HG03521 (cell line): ENCODE results near the gene CDKN1A.

Source experiments
- ATAC-seq: cut with Tn5 transposase; IDR thresholded peaks from one replicate; pipeline ENCODE4 v1.9.1; 2021; ENCODE audit warnings: mild to moderate bottlenecking, moderate library complexity; ENCODE audit not compliant: unreplicated experiment

CDKN1A gene

DNA sequence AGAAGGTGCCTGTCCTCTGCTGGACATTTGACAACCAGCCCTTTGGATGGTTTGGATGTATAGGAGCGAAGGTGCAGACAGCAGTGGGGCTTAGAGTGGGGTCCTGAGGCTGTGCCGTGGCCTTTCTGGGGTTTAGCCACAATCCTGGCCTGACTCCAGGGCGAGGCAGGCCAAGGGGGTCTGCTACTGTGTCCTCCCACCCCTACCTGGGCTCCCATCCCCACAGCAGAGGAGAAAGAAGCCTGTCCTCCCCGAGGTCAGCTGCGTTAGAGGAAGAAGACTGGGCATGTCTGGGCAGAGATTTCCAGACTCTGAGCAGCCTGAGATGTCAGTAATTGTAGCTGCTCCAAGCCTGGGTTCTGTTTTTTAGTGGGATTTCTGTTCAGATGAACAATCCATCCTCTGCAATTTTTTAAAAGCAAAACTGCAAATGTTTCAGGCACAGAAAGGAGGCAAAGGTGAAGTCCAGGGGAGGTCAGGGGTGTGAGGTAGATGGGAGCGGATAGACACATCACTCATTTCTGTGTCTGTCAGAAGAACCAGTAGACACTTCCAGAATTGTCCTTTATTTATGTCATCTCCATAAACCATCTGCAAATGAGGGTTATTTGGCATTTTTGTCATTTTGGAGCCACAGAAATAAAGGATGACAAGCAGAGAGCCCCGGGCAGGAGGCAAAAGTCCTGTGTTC is 1.3 kb upstream of the CDKN1A start:
- no peak for ATAC-seq

DNA sequence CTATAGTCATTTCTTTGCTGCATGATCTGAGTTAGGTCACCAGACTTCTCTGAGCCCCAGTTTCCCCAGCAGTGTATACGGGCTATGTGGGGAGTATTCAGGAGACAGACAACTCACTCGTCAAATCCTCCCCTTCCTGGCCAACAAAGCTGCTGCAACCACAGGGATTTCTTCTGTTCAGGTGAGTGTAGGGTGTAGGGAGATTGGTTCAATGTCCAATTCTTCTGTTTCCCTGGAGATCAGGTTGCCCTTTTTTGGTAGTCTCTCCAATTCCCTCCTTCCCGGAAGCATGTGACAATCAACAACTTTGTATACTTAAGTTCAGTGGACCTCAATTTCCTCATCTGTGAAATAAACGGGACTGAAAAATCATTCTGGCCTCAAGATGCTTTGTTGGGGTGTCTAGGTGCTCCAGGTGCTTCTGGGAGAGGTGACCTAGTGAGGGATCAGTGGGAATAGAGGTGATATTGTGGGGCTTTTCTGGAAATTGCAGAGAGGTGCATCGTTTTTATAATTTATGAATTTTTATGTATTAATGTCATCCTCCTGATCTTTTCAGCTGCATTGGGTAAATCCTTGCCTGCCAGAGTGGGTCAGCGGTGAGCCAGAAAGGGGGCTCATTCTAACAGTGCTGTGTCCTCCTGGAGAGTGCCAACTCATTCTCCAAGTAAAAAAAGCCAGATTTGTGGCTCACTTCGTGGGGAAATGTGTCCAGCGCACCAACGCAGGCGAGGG is 594 bp upstream of the CDKN1A start:
- no peak for ATAC-seq

DNA sequence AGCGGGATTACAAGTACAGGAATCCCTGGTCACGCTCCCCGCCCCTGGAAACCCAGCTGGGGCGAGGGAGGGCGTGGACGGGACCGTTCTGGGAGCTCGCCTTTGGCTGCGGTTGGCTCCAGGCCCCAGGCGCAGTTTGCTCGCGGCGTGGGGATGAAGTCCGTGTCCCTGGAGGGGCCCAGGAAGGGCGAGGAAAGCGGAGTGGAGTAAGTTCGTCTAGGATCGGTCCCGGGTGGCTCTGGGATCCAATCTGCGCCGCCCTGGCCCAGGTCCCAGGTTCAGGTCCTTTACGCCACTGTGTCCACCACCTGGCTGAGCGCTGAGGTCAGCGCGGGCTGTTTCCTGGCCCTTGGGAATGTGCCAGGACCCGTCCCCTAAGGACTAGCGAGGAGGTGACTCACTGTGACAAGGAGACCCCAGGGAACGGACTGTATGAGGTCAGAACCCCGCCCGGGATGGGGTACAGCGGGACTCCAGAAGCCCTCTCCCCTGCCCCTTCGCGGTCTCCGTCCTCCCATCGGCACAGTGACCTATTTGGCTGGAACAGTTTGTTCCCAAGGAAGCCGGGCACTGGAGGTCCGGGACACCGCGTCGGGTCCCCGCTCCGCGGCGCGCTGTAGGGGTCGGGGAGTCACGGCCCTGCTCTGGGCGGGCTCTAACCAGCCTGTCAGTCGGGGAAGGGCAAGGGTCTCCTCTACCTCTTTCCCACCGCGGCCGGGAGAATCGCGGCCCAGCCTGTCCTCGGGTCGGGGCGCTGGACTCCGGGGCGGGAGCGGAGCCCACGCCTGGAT is 724 bp downstream of the CDKN1A start:
- ATAC-seq: no peak

DNA sequence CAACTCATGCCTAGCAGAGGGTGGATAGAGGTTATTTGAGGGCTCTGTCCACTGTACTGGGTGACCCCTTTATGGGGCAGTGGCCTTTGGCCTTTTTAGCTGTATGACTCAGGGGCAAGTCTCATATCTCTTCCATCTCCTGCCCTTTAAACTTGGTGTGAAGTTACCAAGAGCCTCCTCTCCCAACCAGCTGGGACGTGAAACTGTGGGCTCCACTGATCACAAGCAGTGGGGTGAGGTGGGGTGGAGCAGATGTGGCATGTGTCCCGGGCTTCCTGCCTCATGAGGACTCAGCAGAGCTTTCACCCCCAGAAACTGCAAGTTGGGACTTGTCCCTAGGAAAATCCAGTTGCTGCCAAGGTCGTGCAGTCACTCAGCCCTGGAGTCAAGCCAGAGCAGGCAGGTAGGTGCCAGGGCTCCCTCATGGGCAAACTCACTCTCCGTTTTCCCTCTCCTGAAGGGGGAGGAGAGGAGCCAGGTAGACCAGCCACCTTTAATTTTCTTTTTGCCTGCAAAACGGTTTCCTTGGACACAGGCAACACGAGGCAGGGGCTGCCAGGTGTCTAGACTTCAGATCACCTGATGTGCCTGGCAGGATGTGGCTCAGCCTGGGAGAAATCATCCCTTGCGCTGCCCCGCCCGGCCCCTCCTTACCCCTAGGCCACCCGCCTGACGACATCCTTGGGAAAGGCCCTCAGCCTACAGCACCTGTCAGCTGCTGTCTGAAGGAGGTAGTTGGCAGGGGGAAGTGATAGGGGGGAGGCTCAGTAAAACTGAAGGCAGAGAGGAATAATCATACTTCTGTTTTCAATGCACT is 4.0 kb downstream of the CDKN1A start:
- ATAC-seq: no peak

DNA sequence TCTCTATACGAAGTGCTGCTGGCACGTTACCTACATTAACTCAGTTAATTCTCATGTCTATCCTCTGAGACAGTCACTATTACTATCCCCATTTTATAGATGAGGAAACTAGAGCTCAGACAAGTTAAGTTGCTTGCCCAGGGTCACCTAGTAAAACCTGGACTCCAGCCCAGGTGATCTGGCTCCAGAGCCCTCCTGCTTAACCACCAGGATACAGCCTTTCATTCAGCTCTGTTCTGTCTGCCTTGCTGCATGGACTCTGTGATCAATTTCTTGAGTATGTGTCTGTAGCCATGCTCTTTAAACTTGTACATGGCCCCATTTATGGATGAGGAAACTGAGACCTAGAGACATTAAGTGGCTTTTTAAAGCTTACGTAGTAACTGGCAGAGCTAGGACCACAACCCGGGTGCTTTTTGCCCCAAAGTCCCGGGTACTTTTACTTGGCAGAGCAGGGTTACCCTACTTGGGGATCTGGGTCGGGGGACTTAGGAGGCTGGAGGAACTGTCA is 4.7 kb downstream of the CDKN1A start:
- ATAC-seq: no peak

DNA sequence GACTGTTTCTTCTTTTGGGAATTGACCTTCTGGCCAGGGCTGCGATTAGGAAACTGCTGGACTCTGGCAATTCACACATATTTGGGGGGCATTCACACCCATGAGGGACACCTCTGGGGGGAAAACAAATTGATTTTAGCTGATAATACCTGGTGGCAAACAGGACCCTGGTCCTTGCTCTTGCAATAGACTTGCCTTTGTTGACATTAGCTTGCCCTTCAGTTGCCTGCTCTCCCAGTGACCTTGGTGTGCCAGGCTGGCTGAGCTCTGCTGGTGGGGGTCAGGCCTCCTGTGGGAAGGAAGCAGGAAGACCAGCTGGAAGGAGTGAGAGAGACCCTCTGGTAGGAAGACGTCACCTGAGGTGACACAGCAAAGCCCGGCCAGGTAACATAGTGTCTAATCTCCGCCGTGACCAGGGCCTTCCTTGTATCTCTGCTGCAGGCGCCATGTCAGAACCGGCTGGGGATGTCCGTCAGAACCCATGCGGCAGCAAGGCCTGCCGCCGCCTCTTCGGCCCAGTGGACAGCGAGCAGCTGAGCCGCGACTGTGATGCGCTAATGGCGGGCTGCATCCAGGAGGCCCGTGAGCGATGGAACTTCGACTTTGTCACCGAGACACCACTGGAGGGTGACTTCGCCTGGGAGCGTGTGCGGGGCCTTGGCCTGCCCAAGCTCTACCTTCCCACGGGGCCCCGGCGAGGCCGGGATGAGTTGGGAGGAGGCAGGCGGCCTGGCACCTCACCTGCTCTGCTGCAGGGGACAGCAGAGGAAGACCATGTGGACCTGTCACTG is 5.3 kb downstream of the CDKN1A start:
- no peak for ATAC-seq

DNA sequence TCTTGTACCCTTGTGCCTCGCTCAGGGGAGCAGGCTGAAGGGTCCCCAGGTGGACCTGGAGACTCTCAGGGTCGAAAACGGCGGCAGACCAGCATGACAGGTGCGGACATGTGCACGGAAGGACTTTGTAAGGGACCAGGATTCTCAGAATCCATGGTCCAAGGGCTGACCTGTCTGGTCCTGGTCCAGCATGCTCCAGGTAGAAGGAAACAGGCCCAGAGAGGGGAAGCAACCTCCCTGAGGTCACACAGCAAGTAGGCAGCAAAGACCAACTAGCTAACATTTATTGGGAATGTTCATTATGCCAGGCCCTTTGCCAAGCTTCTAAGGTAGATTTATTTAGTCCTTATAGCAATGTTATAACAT is 5.9 kb downstream of the CDKN1A start:
- ATAC-seq: no peak

DNA sequence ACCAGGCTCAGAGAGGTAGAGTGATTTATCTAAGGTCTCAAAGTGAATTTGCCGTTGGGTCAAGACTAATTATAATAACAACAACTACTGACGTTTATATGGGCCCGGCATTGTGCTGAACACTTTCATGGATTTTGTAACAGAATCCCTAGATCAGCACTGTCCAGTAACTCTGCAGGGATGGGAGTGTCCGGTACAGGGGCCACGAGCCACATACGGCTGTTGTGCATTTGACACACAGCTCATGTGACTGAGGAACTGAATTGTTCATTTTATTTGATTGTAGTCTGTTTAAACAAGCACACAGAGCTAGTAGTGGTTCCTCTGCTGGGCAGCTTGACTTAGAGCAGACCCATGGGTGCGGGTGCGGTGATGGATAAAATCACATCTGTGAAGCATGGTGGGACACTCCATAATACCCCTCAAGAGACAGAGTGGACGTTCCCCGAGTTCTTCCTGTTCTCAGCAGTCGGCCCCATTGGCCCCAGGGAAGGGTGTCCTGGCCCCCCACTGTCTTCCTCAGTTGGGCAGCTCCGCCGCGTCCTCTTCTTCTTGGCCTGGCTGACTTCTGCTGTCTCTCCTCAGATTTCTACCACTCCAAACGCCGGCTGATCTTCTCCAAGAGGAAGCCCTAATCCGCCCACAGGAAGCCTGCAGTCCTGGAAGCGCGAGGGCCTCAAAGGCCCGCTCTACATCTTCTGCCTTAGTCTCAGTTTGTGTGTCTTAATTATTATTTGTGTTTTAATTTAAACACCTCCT is 6.8 kb downstream of the CDKN1A start:
- no peak for ATAC-seq

DNA sequence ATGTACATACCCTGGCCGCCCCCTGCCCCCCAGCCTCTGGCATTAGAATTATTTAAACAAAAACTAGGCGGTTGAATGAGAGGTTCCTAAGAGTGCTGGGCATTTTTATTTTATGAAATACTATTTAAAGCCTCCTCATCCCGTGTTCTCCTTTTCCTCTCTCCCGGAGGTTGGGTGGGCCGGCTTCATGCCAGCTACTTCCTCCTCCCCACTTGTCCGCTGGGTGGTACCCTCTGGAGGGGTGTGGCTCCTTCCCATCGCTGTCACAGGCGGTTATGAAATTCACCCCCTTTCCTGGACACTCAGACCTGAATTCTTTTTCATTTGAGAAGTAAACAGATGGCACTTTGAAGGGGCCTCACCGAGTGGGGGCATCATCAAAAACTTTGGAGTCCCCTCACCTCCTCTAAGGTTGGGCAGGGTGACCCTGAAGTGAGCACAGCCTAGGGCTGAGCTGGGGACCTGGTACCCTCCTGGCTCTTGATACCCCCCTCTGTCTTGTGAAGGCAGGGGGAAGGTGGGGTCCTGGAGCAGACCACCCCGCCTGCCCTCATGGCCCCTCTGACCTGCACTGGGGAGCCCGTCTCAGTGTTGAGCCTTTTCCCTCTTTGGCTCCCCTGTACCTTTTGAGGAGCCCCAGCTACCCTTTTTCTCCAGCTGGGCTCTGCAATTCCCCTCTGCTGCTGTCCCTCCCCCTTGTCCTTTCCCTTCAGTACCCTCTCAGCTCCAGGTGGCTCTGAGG is 7.6 kb downstream of the CDKN1A start:
- no peak for ATAC-seq

DNA sequence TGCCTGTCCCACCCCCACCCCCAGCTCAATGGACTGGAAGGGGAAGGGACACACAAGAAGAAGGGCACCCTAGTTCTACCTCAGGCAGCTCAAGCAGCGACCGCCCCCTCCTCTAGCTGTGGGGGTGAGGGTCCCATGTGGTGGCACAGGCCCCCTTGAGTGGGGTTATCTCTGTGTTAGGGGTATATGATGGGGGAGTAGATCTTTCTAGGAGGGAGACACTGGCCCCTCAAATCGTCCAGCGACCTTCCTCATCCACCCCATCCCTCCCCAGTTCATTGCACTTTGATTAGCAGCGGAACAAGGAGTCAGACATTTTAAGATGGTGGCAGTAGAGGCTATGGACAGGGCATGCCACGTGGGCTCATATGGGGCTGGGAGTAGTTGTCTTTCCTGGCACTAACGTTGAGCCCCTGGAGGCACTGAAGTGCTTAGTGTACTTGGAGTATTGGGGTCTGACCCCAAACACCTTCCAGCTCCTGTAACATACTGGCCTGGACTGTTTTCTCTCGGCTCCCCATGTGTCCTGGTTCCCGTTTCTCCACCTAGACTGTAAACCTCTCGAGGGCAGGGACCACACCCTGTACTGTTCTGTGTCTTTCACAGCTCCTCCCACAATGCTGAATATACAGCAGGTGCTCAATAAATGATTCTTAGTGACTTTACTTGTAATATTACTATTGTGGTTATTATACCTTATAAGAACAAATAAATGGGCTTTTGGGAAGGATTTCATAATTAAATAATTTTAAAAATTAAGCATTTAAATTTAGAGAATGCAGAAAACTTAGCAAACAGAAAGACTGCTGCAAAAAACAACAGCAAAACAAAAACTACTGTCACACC is 8.4 kb downstream of the CDKN1A start:
- no peak for ATAC-seq

DNA sequence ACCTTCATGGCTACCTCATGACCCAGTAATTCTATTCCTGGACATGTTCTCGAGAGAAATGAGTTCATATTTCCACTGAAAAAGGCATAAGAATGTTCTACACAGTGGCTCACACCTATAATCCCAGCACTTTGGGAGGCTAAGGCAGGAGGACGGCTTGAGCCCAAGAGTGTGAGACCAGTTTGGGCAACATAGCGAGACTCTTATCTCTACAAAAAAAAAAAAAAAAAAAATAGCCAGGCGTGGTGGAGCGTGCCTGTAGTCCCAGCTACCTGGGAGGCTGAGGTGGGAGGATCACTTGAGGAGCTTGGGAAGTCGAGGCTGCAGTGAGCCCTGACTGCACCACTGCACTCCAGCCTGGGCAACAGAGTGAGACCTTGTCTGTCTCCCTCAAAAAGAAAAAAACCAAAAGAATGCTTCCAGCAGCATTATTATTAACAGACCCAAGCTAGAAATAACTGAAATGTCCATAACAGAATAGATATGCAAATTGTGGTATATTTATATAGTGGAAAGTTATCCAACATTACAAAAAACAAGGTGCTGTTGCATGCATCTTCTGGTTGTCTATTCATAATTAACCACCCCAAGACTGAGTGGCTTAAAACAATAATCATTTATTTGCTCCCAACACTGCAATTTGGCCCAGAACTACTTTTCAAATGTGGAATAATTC is 9.7 kb downstream of the CDKN1A start:
- ATAC-seq: no peak

DNA sequence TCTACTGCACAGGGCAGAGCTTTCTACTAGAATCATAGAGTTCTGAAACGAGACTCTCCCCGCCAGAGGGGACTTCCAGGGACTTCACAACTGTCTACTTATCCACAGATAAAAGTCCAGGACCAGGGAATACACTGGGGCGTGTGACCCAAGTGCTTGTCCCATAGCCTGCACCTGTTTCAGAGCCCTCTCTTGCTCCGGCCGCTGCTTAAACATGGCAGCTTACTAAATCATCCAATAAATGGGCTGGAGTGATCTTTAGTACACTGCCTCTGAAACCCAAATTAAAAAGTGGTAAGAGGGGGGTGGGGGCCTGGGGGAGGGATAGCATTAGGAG is 10.2 kb downstream of the CDKN1A start:
- ATAC-seq: no peak

DNA sequence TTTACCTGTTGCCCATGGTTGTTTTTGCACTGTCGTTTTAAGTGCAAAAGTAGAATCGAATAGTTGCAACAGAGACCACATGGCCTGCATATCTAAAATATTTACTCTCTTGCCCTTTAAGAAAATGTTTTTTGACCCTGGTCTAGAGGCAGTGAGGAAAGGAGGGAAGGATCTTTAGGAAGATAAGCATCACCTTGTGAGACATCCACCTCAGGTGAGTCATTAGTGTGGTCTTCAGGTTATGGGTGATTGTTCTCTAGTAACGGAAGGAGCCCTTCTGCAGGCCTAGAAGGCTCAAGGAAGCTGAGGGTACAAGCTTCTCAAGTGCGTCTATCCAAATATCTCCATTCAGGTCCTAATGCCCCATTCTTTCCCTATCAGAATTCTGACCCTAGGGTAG is 12.5 kb downstream of the CDKN1A start:
- no peak for ATAC-seq

DNA sequence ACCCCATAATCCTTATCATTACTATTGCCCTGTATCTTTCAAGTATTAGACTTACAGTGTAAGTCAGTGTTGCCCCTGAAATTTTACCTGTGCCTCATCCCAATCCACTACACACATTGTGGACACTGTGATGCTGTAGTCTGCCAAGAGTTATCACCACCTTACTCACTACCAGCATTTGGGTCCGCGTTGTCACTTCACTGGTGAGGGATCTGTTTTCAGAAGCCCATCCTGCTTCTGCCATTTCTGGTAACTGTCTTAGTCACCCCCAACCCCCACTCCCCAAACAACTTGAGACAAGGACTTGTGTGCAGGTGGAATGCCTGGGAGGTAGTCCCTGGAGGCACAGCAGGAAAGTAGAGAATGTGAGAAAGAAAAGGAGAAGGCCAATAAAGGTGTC is 13.1 kb downstream of the CDKN1A start:
- ATAC-seq: no peak

DNA sequence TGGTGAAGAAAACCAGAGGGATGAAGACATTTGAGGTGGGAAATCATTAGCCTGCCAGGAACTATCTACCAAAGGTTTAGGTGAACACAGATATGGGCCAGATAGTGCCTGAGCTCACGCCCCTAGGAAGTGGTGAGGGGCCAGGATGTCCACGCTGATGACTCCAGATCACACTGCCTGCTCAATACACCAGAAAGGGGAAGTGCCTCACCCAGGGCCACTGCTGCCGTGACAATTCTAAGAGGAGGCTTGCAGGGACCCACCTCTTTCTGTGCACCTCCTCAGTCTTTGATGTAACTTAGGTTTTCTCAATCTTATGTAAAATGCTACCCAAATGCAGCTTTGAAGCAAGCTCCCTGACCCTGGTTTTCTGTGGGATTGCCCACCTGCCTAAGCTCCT is 13.7 kb downstream of the CDKN1A start:
- peak; percentile 63 for ATAC-seq

DNA sequence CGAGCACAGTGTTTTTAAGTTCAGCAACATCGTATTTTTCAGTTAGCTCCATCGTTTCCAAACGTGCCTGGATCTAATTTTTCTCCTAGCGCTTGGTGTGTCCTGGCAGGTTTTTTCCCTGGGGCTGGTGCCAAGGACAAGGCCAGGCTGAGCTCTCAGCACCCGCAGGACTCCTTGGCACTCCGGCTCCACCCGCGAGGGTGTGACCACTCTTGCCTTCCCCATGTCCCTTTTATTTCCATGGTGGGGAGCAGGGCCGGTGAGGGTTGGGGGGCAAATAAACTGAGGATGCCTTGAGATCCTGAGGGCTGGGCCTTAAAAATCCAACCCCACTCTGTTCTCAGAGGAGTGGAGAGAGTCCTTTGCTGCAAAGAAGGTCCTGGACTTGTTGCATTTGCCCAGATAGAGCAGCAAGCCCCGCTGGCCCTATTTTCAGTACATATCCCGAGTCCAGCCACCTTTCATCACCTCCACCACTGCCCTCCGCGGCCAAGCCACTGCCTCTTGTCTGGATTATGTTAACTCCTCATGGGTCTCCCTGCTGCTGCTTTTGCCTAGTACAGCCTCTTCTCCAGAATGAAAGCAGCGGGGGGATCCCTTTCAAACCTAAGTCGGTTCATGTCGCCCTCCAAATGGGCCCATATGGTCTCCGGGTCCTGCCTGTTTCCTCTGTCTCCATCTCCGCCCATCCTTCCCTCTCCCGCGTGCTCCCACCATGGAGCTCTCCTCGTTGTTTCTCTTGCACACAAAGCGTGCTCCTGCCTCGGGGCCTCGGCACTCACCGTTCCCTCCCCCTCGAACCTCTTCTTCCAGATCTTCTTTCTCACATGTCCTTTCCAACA is 14.6 kb downstream of the CDKN1A start:
- ATAC-seq: no peak
